MCF 10A (cell line): ENCODE data around the gene GOLGB1. TPM values are rescaled to one million over a fixed set of nuclear protein-coding genes. Genes with fewer than 3 reads are reported as not detected.

ENCODE experiments used
- BruUV-seq: library from RNA; stranded (reverse); fragments of 400-500 nt; replicated peaks from 2 replicates; lab custom pipeline; 2021; lab: Mats Ljungman, UMichigan
- CTCF ChIA-PET: fragments of 300-600 bp; sonication (Branson Sonifier 250); formaldehyde crosslinking; extraction: SDS; loops from one replicate; lab custom pipeline; 2021; ENCODE audit warnings: antibody characterized with exemption, inconsistent platforms; lab: Yijun Ruan, JAX
- POLR2A ChIA-PET: fragments of 300-600, 350-650 bp; sonication (Branson Sonifier 250); formaldehyde crosslinking; extraction: SDS; loops from one replicate; lab custom pipeline; 2020; ENCODE audit warnings: antibody characterized with exemption, inconsistent platforms; lab: Yijun Ruan, JAX
- DNase-seq: peaks from one replicate; pipeline ENCODE4 v3.0.0-alpha.2; 2018; ENCODE audit not compliant: unreplicated experiment
- H3K27ac Mint-ChIP-seq: one replicate; pipeline ENCODE4 v1.8.0; 2022; ENCODE audit warnings: mild to moderate bottlenecking, low read depth, mixed read lengths; ENCODE audit not compliant: unreplicated experiment
- H3K27me3 Mint-ChIP-seq: one replicate; pipeline ENCODE4 v1.8.0; 2022; ENCODE audit warnings: mixed read lengths; ENCODE audit not compliant: insufficient read depth, unreplicated experiment
- H3K36me3 Mint-ChIP-seq: one replicate; pipeline ENCODE4 v1.8.0; 2022; ENCODE audit warnings: mild to moderate bottlenecking, moderate library complexity, mixed read lengths; ENCODE audit not compliant: insufficient read depth, unreplicated experiment
- H3K4me1 Mint-ChIP-seq: one replicate; pipeline ENCODE4 v1.8.0; 2022; ENCODE audit warnings: mixed read lengths; ENCODE audit not compliant: insufficient read depth, unreplicated experiment
- H3K4me3 Mint-ChIP-seq: one replicate; pipeline ENCODE4 v1.8.0; 2022; ENCODE audit warnings: mild to moderate bottlenecking, moderate library complexity, mixed read lengths; ENCODE audit not compliant: unreplicated experiment
- H3K9me3 Mint-ChIP-seq: one replicate; pipeline ENCODE4 v1.8.0; 2022; ENCODE audit warnings: mixed read lengths; ENCODE audit not compliant: unreplicated experiment
- intact Hi-C: fragments of 100-400 bp; cut with micrococcal nuclease; formaldehyde crosslinking; loops from 2 replicates; pipeline ENCODE4 v1.14.1; 2022
- total RNA-seq: library from RNA; stranded (reverse); gene quantifications from 2 replicates; pipeline ENCODE4 v1.2.3, GENCODE V29; 2022
- TF ChIP-seq, protein P1 (sequence below): fragments of 200-600 bp; IDR thresholded peaks from one replicate; pipeline ENCODE4 v1.8.0; 2022; ENCODE audit warnings: antibody characterized with exemption, mild to moderate bottlenecking; ENCODE audit not compliant: unreplicated experiment

Gene GOLGB1
- total RNA-seq, 1 experiment from 2014 or later = 62.4 TPM

DNA sequence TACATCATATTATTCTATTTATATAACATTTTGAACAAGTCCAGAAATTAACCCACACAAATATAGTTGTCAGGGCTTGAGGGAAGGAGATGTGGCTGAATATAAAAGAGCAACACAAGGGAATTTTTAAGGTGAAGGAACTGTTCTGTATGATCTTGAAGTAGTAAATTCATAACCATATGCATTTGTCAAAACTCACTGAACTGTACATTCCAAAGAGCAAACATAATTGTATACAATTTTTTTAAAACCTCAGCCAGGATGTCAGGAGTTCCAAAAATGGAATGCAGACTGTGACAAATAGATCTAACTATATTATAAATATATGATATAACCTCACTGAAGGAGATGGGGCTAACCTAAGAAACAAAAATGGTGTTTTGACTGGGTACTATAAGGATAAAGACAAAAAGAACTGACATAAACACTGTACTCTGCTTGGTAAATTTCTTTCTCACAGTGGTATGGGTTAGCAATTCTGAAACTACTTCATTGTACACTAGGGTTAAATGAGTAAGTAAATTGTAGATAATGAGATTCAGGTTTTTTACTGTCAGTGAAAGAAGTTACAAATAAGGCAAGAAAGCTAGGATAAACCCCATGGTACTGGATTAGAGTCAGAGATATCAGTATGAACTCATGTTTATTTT lies 14.4 kb downstream of the GOLGB1 start:
- peaks cover 30% of the 10 kb centered on the region for H3K4me1 Mint-ChIP-seq
- ChIA-PET CTCF (no interaction called here), POLR2A (interaction anchor here (0.8 to 9.7 kb wide), 4 partner anchors 8 to 21 kb away, joined by 3 to 124 read pairs (median 6); partner anchors contain the start of gene GOLGB1)
- peaks cover 10% of the 10 kb centered on the region for H3K36me3 Mint-ChIP-seq
- no peak for DNase-seq
- intact Hi-C loops = no loop called here
- no peak overlapping the region for H3K4me3 Mint-ChIP-seq
- H3K9me3 Mint-ChIP-seq = no peaks in the 10 kb centered on the region
- TF ChIP-seq, protein P1, sequence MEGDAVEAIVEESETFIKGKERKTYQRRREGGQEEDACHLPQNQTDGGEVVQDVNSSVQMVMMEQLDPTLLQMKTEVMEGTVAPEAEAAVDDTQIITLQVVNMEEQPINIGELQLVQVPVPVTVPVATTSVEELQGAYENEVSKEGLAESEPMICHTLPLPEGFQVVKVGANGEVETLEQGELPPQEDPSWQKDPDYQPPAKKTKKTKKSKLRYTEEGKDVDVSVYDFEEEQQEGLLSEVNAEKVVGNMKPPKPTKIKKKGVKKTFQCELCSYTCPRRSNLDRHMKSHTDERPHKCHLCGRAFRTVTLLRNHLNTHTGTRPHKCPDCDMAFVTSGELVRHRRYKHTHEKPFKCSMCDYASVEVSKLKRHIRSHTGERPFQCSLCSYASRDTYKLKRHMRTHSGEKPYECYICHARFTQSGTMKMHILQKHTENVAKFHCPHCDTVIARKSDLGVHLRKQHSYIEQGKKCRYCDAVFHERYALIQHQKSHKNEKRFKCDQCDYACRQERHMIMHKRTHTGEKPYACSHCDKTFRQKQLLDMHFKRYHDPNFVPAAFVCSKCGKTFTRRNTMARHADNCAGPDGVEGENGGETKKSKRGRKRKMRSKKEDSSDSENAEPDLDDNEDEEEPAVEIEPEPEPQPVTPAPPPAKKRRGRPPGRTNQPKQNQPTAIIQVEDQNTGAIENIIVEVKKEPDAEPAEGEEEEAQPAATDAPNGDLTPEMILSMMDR = no peak
- no peaks in the 10 kb centered on the region for H3K27me3 Mint-ChIP-seq
- no TSS peak for BruUV-seq
- H3K27ac Mint-ChIP-seq = peak overlapping the region; percentile 5

DNA sequence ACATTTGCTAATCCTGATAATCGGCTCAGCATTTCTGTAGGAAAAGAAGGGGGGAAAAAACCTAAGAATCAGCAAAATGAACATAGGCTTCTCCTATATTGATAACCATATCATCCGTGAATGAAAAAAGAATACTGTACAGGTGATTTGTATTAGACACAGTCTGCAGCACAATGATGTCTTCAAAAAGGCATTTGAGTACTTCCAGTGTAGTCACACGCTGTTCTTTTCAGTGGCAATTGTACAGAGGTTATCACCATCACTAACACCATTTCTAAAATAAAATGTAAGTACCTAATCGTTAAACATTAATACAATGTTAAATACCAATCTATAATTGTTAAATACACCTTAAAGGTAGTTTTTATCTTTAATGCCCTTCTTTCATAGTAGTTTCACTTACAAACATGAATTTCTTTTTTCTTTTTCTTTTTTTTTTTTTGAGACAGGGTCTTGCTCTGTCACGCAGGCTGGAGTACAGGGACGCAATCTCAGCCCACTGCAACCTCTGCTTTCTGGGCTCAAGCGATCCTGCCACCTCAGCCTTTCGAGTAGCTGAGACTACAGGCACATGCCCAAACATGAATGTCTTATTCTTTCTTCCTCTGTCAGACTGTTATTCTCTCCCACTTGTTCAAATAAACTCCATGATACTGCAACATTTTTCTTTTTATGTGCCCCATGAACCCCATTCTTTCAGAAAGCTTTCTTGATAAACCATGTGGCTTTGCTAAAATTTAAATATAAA lies 18.4 kb downstream of the GOLGB1 start:
- Mint-ChIP-seq H3K27me3 (no peaks in the 10 kb centered on the region), H3K27ac (peak overlapping the region; percentile 98), H3K4me1 (peaks cover 34% of the 10 kb centered on the region), H3K4me3 (peak overlapping the region; percentile 62), H3K36me3 (peaks cover 30% of the 10 kb centered on the region), H3K9me3 (no peaks in the 10 kb centered on the region)
- ChIA-PET CTCF (interaction anchor here (0.5 to 0.8 kb wide), 3 partner anchors 18 to 1138 kb away, joined by 3 read pairs; partner anchors contain the start of gene GOLGB1), POLR2A (interaction anchor here (0.6 to 9.7 kb wide), 5 partner anchors 14 to 192 kb away, joined by 3 to 124 read pairs (median 4); partner anchors contain the start of genes EAF2, GOLGB1, IQCB1 and POLQ)
- TF ChIP-seq, protein P1 = no peak
- peak; percentile 47 for DNase-seq
- intact Hi-C loops = no loop called here
- TSS peak; percentile 46 for BruUV-seq

DNA sequence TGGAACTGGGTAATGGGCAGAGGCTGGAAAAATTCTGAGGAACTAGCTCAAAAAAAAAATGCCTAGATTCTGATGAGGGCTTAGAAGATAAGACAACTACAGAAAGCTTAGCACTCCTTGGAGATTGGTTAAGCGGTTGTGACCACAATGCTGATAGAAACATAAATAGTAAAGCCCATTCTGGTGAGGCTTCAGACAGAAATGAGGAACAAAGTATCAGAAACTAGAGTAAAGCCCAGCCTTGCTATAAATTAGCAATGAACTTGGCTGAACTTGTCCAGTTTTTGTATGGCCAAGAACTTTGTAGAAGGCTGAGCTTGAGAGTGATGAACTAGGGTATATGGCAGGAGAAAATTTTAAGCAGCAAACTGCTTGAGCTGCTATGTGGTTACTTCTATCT lies 25.4 kb downstream of the GOLGB1 start:
- no TSS peak for BruUV-seq
- POLR2A ChIA-PET = no interaction called here
- TF ChIP-seq, protein P1 = no peak
- DNase-seq = no peak
- H3K27ac Mint-ChIP-seq = no peak overlapping the region
- H3K9me3 Mint-ChIP-seq = no peaks in the 10 kb centered on the region
- peaks cover 99% of the 10 kb centered on the region for H3K36me3 Mint-ChIP-seq
- peaks cover 5% of the 10 kb centered on the region for H3K4me1 Mint-ChIP-seq
- intact Hi-C loops = no loop called here
- H3K4me3 Mint-ChIP-seq = no peak overlapping the region
- CTCF ChIA-PET = interaction anchor here (0.5 kb wide), 1 partner anchor 128 kb away, joined by 3 read pairs; no protein-coding TSS in a partner anchor
- no peaks in the 10 kb centered on the region for H3K27me3 Mint-ChIP-seq

DNA sequence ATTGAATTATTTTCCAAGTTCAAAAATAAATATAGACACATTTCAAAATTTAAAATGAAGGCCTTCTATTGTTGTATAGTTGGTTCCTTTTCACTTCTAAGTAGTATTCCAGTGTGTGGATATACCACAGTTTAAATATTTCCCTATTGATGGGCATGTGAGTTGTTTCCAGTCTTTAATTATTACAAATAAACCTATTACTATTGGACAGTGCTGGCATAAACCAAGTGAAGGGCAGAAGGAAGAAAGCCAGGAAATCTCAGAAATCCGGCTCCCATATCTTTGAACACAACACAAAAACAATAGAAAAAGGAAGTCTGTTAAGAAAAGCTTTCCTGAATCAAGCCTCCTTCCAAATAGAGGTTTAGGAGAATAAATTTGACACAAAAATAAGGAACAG lies 26.1 kb downstream of the GOLGB1 start:
- Mint-ChIP-seq H3K27ac (no peak overlapping the region), H3K4me3 (no peak overlapping the region), H3K36me3 (peaks cover 99% of the 10 kb centered on the region), H3K27me3 (no peaks in the 10 kb centered on the region), H3K9me3 (no peaks in the 10 kb centered on the region), H3K4me1 (peaks cover 5% of the 10 kb centered on the region)
- no peak for DNase-seq
- no TSS peak for BruUV-seq
- intact Hi-C loops = no loop called here
- ChIA-PET CTCF (no interaction called here), POLR2A (no interaction called here)
- TF ChIP-seq, protein P1 = no peak
